ENCODE measurements around the gene FAT1.

DNA sequence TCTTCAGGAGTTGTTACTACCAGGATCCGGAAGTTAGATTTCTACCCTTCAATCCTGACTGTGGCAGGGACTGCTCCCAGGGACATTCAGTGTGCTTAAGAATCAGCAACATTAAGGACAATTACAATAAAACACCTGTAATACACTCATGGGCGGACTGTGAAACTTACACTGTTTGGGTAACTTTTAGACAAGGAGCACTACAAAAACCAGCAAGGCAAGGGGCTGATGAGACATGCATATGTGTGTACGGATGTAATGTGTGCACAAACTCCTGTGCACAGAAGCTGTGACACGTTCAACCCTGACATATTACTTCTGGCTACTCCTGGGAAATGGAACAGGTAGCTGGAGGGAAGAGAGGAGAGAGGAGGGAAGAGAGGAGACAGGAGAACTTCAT, 75.8 kb downstream of the FAT1 start:
- TF ChIP-seq, protein P1, sequence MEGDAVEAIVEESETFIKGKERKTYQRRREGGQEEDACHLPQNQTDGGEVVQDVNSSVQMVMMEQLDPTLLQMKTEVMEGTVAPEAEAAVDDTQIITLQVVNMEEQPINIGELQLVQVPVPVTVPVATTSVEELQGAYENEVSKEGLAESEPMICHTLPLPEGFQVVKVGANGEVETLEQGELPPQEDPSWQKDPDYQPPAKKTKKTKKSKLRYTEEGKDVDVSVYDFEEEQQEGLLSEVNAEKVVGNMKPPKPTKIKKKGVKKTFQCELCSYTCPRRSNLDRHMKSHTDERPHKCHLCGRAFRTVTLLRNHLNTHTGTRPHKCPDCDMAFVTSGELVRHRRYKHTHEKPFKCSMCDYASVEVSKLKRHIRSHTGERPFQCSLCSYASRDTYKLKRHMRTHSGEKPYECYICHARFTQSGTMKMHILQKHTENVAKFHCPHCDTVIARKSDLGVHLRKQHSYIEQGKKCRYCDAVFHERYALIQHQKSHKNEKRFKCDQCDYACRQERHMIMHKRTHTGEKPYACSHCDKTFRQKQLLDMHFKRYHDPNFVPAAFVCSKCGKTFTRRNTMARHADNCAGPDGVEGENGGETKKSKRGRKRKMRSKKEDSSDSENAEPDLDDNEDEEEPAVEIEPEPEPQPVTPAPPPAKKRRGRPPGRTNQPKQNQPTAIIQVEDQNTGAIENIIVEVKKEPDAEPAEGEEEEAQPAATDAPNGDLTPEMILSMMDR (IDR thresholded peaks at IDR 0.05; ENCODE audit: poor library complexity, severe bottlenecking): no peak
- TF ChIP-seq RAD21 (conservative IDR thresholded peaks at IDR 0.05): no peak
- no peak for TF ChIP-seq EZH2 (IDR thresholded peaks at IDR 0.05; ENCODE audit: borderline replicate concordance, insufficient read depth, low read length, poor library complexity, severe bottlenecking)
- no peak for TF ChIP-seq POLR2AphosphoS5 (IDR thresholded peaks at IDR 0.05)

All from neural cell (in vitro differentiated cells).